Endothelial cell of umbilical vein (primary cell): Measurements from ENCODE around the gene ZCCHC12.

Experiments
- CTCF ChIP-seq, 2 donors: IDR thresholded peaks; 1 replicate in 1 of 2; 2 replicates in 1 of 2; pipeline ENCODE4 v1.5.1; 2011; ENCODE audit warnings: low read length in 2 of 2, mild to moderate bottlenecking in 2 of 2, moderate library complexity in 2 of 2, control low read depth in 1 of 2, inconsistent platforms in 1 of 2, low read depth in 1 of 2; ENCODE audit not compliant: insufficient read depth in 1 of 2; ENCODE audit errors: extremely low read depth in 1 of 2
- EZH2 ChIP-seq: IDR thresholded peaks from 2 replicates; pipeline ENCODE4 v1.6.1; 2012; ENCODE audit warnings: borderline replicate concordance, low read depth, mild to moderate bottlenecking, moderate library complexity, low read length, inconsistent platforms; ENCODE audit not compliant: severe bottlenecking
- FOS ChIP-seq: IDR thresholded peaks from 2 replicates; pipeline ENCODE4 v1.6.1; 2011; ENCODE audit warnings: mild to moderate bottlenecking, low read length, moderate library complexity, borderline replicate concordance; ENCODE audit not compliant: insufficient read depth

- no peak for TF ChIP-seq CTCF (IDR thresholded peaks at IDR 0.05; ENCODE audit: extremely low read depth in 1 of 2, insufficient read depth in 1 of 2, low read depth in 1 of 2, low read length in 2 of 2)
- TF ChIP-seq FOS = no peak
- TF ChIP-seq EZH2 = no peak
Measured at GRCh38 chrX:118780509-118780908, 43.1 kb upstream of the ZCCHC12 start.
